Mammary epithelial cell (primary cell): ENCODE measurements around the gene RAD9A.

ENCODE experiments used
- EZH2 ChIP-seq: IDR thresholded peaks from 2 replicates; pipeline ENCODE4 v1.6.1; 2012; ENCODE audit warnings: low read length, inconsistent platforms, borderline replicate concordance
- TF ChIP-seq, protein P1 (sequence below), 2 donors: IDR thresholded peaks in 1 of 2; conservative IDR thresholded peaks in 1 of 2; 2 replicates each; pipeline ENCODE4 v1.5.1; 2011 to 2012; ENCODE audit warnings: inconsistent platforms in 2 of 2, low read length in 2 of 2, mild to moderate bottlenecking in 2 of 2, control low read depth in 1 of 2, low read depth in 1 of 2; ENCODE audit not compliant: insufficient read depth in 1 of 2; ENCODE audit errors: extremely low read depth in 1 of 2

DNA sequence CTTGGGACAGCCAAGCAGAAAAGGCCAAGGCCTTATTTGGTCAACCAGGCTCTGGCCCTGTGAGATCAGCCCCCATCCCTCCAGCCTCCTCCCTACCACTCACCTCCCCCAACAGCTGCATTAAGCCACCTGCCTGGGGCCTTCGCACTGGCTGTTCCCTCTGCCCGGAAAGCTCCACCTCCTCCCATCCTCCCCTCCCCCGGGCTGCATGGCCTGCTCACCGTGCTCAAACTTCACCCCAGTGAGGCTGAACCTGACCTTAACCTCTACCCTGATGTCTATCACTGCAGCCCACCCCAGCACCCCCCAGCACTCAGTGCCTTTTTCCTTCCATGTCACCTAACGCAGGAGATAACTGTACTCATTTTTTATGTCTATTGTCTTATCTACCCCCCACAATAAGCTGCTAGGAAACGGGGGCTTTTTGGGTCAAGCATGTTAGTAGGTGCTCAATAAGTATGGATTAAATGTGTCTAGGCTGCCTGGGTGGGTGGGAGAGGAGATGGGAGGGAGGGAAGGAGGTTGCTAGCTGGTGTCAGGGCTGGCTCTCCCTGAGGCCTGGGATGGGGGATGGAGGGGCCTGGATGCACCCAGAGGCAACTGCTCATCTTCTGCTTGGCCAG is 44.8 kb downstream of the RAD9A start:
- TF ChIP-seq, protein P1, sequence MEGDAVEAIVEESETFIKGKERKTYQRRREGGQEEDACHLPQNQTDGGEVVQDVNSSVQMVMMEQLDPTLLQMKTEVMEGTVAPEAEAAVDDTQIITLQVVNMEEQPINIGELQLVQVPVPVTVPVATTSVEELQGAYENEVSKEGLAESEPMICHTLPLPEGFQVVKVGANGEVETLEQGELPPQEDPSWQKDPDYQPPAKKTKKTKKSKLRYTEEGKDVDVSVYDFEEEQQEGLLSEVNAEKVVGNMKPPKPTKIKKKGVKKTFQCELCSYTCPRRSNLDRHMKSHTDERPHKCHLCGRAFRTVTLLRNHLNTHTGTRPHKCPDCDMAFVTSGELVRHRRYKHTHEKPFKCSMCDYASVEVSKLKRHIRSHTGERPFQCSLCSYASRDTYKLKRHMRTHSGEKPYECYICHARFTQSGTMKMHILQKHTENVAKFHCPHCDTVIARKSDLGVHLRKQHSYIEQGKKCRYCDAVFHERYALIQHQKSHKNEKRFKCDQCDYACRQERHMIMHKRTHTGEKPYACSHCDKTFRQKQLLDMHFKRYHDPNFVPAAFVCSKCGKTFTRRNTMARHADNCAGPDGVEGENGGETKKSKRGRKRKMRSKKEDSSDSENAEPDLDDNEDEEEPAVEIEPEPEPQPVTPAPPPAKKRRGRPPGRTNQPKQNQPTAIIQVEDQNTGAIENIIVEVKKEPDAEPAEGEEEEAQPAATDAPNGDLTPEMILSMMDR (conservative IDR thresholded peaks at IDR 0.05 in 1 of 2, IDR thresholded peaks at IDR 0.05 in 1 of 2; ENCODE audit: extremely low read depth in 1 of 2, insufficient read depth in 1 of 2, low read depth in 1 of 2, low read length in 2 of 2) = no peak
- no peak for TF ChIP-seq EZH2
